ENCODE measurements around the gene CYTH1.
"Not testable (repeated sequence)": the region's sequence is repeated elsewhere in the genome, so short reads cannot be mapped to it uniquely, and the experiment has no call there.

The CYTH1 gene

GRCh38 chr17:78753316-78754250, 28.5 kb downstream of the CYTH1 start:
- DNase-seq: no peak

- no peak for DNase-seq
These were observed 30.5 kb downstream of the CYTH1 start for GRCh38 chr17:78751447-78752161.

GRCh38 chr17:78751000-78751399, 31.1 kb downstream of the CYTH1 start:
- not testable (repeated sequence) for DNase-seq

- peak; percentile 62 to 71 for DNase-seq
These were observed 33.2 kb downstream of the CYTH1 start for GRCh38 chr17:78748730-78749317.

GRCh38 chr17:78748048-78748729, 33.9 kb downstream of the CYTH1 start:
- DNase-seq: no peak

GRCh38 chr17:78747488-78747887, 34.6 kb downstream of the CYTH1 start:
- DNase-seq: no peak

- no peak for DNase-seq
These were observed 35.2 kb downstream of the CYTH1 start for GRCh38 chr17:78746949-78747269.

GRCh38 chr17:78746263-78746948, 35.7 kb downstream of the CYTH1 start:
- DNase-seq: no peak

GRCh38 chr17:78745407-78746088, 36.5 kb downstream of the CYTH1 start:
- DNase-seq: peak; percentile 35 to 41

GRCh38 chr17:78742901-78743300, 39.2 kb downstream of the CYTH1 start:
- no peak for DNase-seq

- no peak for DNase-seq
These were observed 40.3 kb downstream of the CYTH1 start for GRCh38 chr17:78741644-78742284.

GRCh38 chr17:78739331-78739931, 42.6 kb downstream of the CYTH1 start:
- no peak for DNase-seq

GRCh38 chr17:78738698-78739097, 43.4 kb downstream of the CYTH1 start:
- no peak for DNase-seq

- DNase-seq: no peak
These were observed 43.8 kb downstream of the CYTH1 start for GRCh38 chr17:78738278-78738677.

- DNase-seq: no peak
These were observed 44.7 kb downstream of the CYTH1 start for GRCh38 chr17:78737332-78737731.

- DNase-seq: peak; percentile 40 to 46
These were observed 45.5 kb downstream of the CYTH1 start for GRCh38 chr17:78736526-78737079.

GRCh38 chr17:78735832-78736525, 46.1 kb downstream of the CYTH1 start:
- no peak for DNase-seq

GRCh38 chr17:78734793-78735641, 47.1 kb downstream of the CYTH1 start:
- no peak for DNase-seq

- DNase-seq: no peak
These were observed 49.7 kb downstream of the CYTH1 start for GRCh38 chr17:78732354-78732753.

Data from activated CD4-positive, alpha-beta T cell treated with anti-CD3 and anti-CD28 coated beads, Interleukin-2, amount 50 U/mL, for 4 hours (primary cell).